22Rv1 (cell line): ENCODE measurements around the gene TPRG1.
A peak's percentile ranks its signal among the peaks of the same experiment; 100 is the strongest.

Experiments used
- H3K27ac ChIP-seq: fragments of 450-650 bp; 2 replicates; pipeline ENCODE4 v1.5.1; 2017
- ZFX ChIP-seq: fragments of 450-650 bp; IDR thresholded peaks from 2 replicates; pipeline ENCODE4 v1.6.1; 2017; ENCODE audit warnings: antibody characterized with exemption, borderline replicate concordance
- TF ChIP-seq, protein P1 (sequence below): fragments of 450-650 bp; IDR thresholded peaks from 2 replicates; pipeline ENCODE4 v1.5.1; 2017; ENCODE audit warnings: mild to moderate bottlenecking

TPRG1 gene

DNA sequence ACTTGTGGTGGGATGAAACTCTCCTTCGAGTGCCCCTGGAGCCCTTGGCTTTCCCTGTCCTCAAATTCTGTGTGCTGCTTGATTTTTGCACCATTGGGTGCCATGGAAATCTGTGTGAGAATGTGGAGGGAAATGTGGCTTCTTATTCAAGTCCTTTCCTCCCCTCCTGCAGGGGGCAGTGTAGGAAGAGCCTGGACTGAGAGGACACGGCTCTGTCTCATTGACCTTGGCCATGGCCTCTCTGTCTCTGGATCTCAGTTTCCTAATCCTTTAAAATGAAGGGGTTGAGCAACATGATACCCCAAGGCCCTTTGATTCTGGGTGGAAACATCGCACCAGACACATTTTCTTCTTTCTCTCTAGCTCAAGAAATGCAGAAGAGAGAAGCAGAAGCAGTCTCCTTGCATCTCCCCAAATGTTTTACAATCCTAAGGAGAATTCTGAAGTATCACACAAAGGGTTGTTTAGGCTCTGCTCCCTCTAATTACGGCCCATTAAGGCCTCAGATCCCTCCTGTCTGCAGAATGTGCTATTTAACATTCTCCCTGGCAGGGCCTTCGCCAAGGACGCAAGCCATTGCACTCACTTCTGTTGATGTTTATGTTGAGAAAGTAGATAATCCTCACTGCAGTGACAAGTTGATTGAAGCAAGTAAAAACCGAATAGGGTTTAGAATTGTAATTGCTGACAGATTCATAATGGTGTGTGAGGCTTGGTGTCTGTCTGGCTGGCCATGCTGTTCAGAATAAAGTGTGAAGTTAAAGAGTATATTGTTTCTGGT lies 169.1 kb downstream of the TPRG1 start:
- TF ChIP-seq, protein P1, sequence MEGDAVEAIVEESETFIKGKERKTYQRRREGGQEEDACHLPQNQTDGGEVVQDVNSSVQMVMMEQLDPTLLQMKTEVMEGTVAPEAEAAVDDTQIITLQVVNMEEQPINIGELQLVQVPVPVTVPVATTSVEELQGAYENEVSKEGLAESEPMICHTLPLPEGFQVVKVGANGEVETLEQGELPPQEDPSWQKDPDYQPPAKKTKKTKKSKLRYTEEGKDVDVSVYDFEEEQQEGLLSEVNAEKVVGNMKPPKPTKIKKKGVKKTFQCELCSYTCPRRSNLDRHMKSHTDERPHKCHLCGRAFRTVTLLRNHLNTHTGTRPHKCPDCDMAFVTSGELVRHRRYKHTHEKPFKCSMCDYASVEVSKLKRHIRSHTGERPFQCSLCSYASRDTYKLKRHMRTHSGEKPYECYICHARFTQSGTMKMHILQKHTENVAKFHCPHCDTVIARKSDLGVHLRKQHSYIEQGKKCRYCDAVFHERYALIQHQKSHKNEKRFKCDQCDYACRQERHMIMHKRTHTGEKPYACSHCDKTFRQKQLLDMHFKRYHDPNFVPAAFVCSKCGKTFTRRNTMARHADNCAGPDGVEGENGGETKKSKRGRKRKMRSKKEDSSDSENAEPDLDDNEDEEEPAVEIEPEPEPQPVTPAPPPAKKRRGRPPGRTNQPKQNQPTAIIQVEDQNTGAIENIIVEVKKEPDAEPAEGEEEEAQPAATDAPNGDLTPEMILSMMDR, result peak; percentile 69
- TF ChIP-seq ZFX, result no peak
- no peak overlapping the region for H3K27ac ChIP-seq

DNA sequence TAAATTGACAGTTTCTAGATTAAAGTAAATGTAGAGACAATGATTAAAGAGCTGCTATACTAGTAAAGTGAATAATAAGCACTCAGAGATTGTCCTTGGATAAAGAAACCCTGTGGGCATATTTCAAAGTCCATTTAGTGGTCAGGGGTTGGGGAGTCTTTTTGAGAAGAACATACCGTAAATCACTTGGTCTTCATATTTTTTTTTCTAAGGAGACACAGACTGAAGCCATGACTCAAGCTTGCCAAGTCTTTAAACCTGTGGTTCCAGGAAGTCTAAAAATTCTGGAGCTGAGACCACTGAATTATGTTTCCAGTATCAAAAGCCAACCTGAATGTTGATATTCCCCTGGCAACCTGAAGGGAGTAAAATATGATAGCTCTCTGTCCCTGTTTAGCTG lies 171.0 kb downstream of the TPRG1 start:
- TF ChIP-seq ZFX, result no peak
- no peak overlapping the region for H3K27ac ChIP-seq

DNA sequence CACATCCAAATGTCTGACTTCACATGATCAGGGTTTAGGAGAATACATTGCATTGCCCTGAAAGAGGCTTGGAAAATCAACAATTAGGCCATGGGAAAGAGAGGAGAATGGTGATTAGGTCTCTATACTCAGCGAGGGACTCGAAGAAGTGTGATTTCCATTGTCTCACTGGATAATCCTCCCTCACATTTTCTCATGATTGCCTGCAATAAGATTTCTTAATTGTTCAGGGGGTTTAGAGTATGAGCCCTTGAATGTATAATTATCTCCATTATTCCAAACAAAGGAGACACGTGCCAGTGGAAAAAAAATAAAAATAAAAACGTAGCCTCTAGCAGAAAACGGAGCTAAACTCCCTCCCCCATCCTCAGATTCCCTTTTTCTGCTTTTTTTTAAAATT lies 173.2 kb downstream of the TPRG1 start:
- TF ChIP-seq, protein P1, result no peak
- TF ChIP-seq ZFX, result no peak
- H3K27ac ChIP-seq, result no peak overlapping the region

DNA sequence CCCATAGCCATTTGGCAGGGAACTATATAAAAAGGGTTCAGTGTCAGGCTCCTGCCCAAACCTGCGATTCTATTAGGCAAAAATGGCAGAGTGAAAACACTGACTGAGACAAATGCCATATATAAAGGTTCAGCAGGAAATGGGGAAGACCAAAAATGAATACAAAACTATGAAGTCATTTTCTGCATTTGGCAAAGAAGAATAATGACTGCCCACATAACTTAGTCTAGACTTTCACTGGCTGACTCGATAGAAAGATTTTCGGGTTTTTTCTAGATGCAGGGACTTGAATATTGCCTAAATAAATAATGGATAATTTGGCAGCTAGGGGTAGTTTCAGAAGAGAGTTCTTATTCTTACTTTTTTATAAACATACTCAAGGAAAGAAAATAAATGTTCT lies 178.0 kb downstream of the TPRG1 start:
- no peak for TF ChIP-seq ZFX
- TF ChIP-seq, protein P1, result no peak
- H3K27ac ChIP-seq, result no peak overlapping the region

DNA sequence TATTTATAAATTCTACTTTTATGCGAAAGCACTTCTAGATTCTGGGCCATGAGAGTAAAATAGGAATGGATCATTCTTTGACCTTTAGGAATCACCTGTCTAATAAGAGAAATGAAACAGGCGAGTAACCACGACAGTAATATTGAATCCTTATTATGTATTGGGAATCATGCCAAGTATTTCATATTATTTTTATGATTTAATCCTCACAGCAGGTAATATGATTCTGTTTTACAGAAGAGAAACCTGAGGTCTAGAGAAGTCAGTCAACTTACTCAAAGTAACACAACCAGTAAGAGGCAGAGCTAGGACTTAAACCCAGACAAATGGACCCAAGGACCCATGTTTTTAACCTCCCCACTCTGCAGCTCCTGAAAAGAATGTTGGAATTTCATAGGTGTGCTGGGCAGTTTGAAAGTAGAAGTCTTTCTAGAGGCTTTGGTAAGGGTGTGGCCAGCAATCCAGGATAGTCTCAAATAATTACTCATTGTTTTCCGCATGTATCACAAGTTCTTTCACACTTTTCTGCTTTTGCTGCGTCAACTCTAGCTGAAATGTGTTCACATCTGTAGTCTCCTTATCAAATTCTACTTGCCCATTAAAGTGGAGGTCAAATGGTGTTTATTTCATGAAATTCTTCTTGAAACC lies 181.7 kb downstream of the TPRG1 start:
- H3K27ac ChIP-seq, result no peak overlapping the region
- TF ChIP-seq, protein P1, result no peak
- TF ChIP-seq ZFX, result no peak

DNA sequence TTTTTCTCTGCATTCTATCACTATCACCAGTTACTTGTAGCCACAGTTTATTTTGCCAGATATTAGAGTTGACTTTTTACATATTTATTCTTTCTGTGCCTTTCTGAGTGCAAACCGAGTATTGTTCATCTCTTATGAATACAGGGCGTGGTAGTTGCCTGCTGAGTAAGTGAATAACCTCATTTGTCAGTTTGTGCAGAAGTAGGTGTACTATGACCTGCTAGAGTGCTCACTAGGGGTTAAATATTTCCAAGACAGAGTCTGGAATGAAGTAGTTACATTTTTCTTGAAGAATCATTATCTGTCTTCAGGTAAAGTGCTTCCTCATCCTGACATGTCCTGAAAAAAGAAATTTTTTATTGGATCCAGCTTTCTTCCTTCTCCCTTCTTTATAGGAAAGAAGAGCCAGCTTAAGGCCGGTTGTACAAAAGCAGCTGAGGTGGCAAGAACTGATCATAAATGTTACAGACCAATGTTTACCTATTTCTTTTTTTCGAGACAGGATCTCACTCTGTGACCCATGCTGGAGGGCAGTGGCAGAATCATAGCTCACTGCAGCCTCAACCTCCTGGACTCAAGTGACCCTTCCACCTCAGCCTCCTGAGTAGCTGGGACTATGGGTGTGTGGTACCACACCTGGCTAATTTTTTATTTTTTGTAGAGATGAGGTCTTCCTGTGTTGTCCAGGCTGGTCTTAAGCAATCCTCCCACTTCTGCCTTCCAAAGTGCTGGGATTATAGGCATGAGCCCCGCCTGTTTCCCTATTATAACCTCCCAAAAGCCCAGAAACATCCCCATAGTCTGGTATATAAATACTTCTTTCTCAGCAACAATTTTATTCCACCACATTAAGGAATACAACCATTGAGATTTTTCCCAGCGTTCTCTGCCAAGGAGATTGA lies 182.5 kb downstream of the TPRG1 start:
- no peak overlapping the region for H3K27ac ChIP-seq
- TF ChIP-seq ZFX, result no peak
- TF ChIP-seq, protein P1, result no peak

DNA sequence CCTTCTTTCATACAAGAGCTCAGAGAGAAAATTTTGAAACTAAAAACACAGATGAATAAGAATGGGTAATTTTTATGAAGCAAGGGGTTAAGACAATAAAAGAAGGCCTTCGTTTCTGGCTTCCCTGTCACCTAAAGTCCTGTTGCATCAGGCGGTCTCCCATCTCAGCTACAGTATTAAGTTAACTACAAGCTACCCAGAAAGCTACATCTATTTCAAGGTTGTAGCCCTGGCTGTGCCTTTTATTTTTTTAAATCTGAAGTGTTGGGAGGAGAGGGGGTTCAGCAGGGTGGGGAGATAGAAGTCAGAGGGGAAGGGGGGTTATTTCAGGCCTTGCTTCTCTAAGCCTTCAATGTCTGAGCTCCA lies 183.3 kb downstream of the TPRG1 start:
- H3K27ac ChIP-seq, result no peak overlapping the region
- TF ChIP-seq, protein P1, result no peak
- no peak for TF ChIP-seq ZFX
